H9 (cell line): ENCODE results near the gene EPB41. TPM values are rescaled to one million over a fixed set of nuclear protein-coding genes. Genes with fewer than 3 reads are reported as not detected.

Source experiments
- DNase-seq: peaks from one replicate; pipeline ENCODE4 v3.0.0-alpha.2; 2017
- H2AFZ ChIP-seq: one replicate; pipeline ENCODE4 v1.6.1; 2013; ENCODE audit warnings: mild to moderate bottlenecking, low read length, control low read depth, moderate library complexity
- H2AK5ac ChIP-seq: 2 replicates; pipeline ENCODE4 v1.6.1; 2013; ENCODE audit warnings: low read length, control low read depth, mixed read lengths; ENCODE audit not compliant: insufficient read length
- H2BK120ac ChIP-seq: one replicate; pipeline ENCODE4 v1.6.1; 2013; ENCODE audit warnings: low read depth, mild to moderate bottlenecking, low read length, control low read depth, inconsistent platforms; ENCODE audit not compliant: poor library complexity, severe bottlenecking
- H2BK12ac ChIP-seq: 2 replicates; pipeline ENCODE4 v1.6.1; 2013; ENCODE audit warnings: low read length, control low read depth, mixed read lengths, low read depth; ENCODE audit not compliant: insufficient read length
- H2BK15ac ChIP-seq: 2 replicates; pipeline ENCODE4 v1.6.1; 2013; ENCODE audit warnings: low read depth, low read length, control low read depth
- H2BK20ac ChIP-seq: one replicate; pipeline ENCODE4 v1.6.1; 2013; ENCODE audit warnings: low read depth, mild to moderate bottlenecking, low read length, control low read depth, inconsistent platforms; ENCODE audit not compliant: poor library complexity, severe bottlenecking
- H2BK5ac ChIP-seq: 2 replicates; pipeline ENCODE4 v1.6.1; 2013; ENCODE audit warnings: low read length, control low read depth, mixed read lengths; ENCODE audit not compliant: insufficient read length
- H3K14ac ChIP-seq: 2 replicates; pipeline ENCODE4 v1.6.1; 2013; ENCODE audit warnings: low read length, control low read depth; ENCODE audit not compliant: insufficient read depth
- H3K18ac ChIP-seq: 2 replicates; pipeline ENCODE4 v1.6.1; 2013; ENCODE audit warnings: low read depth, mild to moderate bottlenecking, mixed read lengths, low read length, control low read depth; ENCODE audit not compliant: insufficient read length
- H3K23ac ChIP-seq: 2 replicates; pipeline ENCODE4 v1.6.1; 2013; ENCODE audit warnings: low read length, control low read depth, mixed read lengths, low read depth; ENCODE audit not compliant: insufficient read length
- H3K23me2 ChIP-seq: 2 replicates; pipeline ENCODE4 v1.6.1; 2013; ENCODE audit warnings: low read depth, mild to moderate bottlenecking, mixed read lengths, low read length, control low read depth; ENCODE audit not compliant: insufficient read length, poor library complexity, severe bottlenecking
- H3K27ac ChIP-seq: 2 replicates; pipeline ENCODE4 v1.5.1; 2013; ENCODE audit warnings: low read length, control low read depth, mixed read lengths, low read depth; ENCODE audit not compliant: insufficient read length
- H3K27me3 ChIP-seq: 2 replicates; pipeline ENCODE4 v1.6.1; 2013; ENCODE audit warnings: low read length, control low read depth, inconsistent platforms; ENCODE audit not compliant: insufficient read depth
- H3K4ac ChIP-seq: 2 replicates; pipeline ENCODE4 v1.6.1; 2013; ENCODE audit warnings: low read depth, mild to moderate bottlenecking, control low read depth, inconsistent platforms, low read length, moderate library complexity
- H3K4me1 ChIP-seq: 2 replicates; pipeline ENCODE4 v1.6.1; 2013; ENCODE audit warnings: low read length, control low read depth, inconsistent platforms; ENCODE audit not compliant: insufficient read depth
- H3K4me2 ChIP-seq: 2 replicates; pipeline ENCODE4 v1.6.1; 2013; ENCODE audit warnings: low read length, control low read depth, mixed read lengths; ENCODE audit not compliant: insufficient read length, insufficient read depth
- H3K56ac ChIP-seq: 2 replicates; pipeline ENCODE4 v1.6.1; 2013; ENCODE audit warnings: low read depth, mild to moderate bottlenecking, mixed read lengths, low read length, control low read depth; ENCODE audit not compliant: insufficient read length
- H3K79me1 ChIP-seq: 2 replicates; pipeline ENCODE4 v1.6.1; 2013; ENCODE audit warnings: low read depth, mild to moderate bottlenecking, moderate library complexity, low read length, control low read depth, inconsistent platforms; ENCODE audit not compliant: insufficient read depth, poor library complexity, severe bottlenecking
- H3K79me2 ChIP-seq: 2 replicates; pipeline ENCODE4 v1.6.1; 2013; ENCODE audit warnings: low read length, control low read depth, inconsistent platforms; ENCODE audit not compliant: insufficient read depth
- H3K9ac ChIP-seq: 2 replicates; pipeline ENCODE4 v1.6.1; 2013; ENCODE audit warnings: low read length, control low read depth, mixed read lengths; ENCODE audit not compliant: insufficient read length; ENCODE audit errors: extremely low read depth
- H3K9me3 ChIP-seq: one replicate; pipeline ENCODE4 v1.6.1; 2013; ENCODE audit warnings: low read depth, low read length, inconsistent platforms; ENCODE audit not compliant: control insufficient read depth
- H3T11ph ChIP-seq: one replicate; pipeline ENCODE4 v1.6.1; 2013; ENCODE audit warnings: mild to moderate bottlenecking, low read length, control low read depth, inconsistent platforms
- H4K20me1 ChIP-seq: one replicate; pipeline ENCODE4 v1.6.1; 2013; ENCODE audit not compliant: control insufficient read depth, insufficient read length, insufficient read depth
- H4K5ac ChIP-seq: 2 replicates; pipeline ENCODE4 v1.6.1; 2013; ENCODE audit warnings: low read depth, mild to moderate bottlenecking, mixed read lengths, low read length, control low read depth; ENCODE audit not compliant: insufficient read length
- H4K8ac ChIP-seq: replicated peaks from 2 replicates; pipeline ENCODE4 v1.6.1; 2013; ENCODE audit warnings: low read length, control low read depth, mixed read lengths, low read depth; ENCODE audit not compliant: insufficient read length
- H4K91ac ChIP-seq: 2 replicates; pipeline ENCODE4 v1.6.1; 2013; ENCODE audit warnings: low read depth, mild to moderate bottlenecking, moderate library complexity, mixed read lengths, low read length, control low read depth; ENCODE audit not compliant: insufficient read length
- H3K27ac Mint-ChIP-seq, 3 experiments: 2 replicates in 2 of 3; 3 replicates in 1 of 3; pipeline ENCODE4 v1.8.0; 2020 to 2021; ENCODE audit warnings: mixed read lengths in 3 of 3, mild to moderate bottlenecking in 1 of 3, moderate library complexity in 1 of 3
- H3K27me3 Mint-ChIP-seq: 2 replicates; pipeline ENCODE4 v1.8.0; 2021; ENCODE audit warnings: low read depth, mild to moderate bottlenecking, moderate library complexity, mixed read lengths
- H3K36me3 Mint-ChIP-seq, 3 experiments: 2 replicates in 2 of 3; 3 replicates in 1 of 3; pipeline ENCODE4 v1.8.0; 2020 to 2021; ENCODE audit warnings: low read depth in 3 of 3, mixed read lengths in 3 of 3; ENCODE audit not compliant: insufficient read depth in 1 of 3
- H3K4me1 Mint-ChIP-seq, 2 experiments: 2 replicates each; pipeline ENCODE4 v1.8.0; 2020; ENCODE audit warnings: mixed read lengths in 2 of 2
- H3K4me3 Mint-ChIP-seq, 2 experiments: 2 replicates in 1 of 2; 3 replicates in 1 of 2; pipeline ENCODE4 v1.8.0; 2020 to 2021; ENCODE audit warnings: mild to moderate bottlenecking in 2 of 2, mixed read lengths in 2 of 2, moderate library complexity in 1 of 2
- H3K9me3 Mint-ChIP-seq, 2 experiments: 2 replicates in 1 of 2; 3 replicates in 1 of 2; pipeline ENCODE4 v1.8.0; 2020; ENCODE audit warnings: mild to moderate bottlenecking in 2 of 2, mixed read lengths in 2 of 2, moderate library complexity in 1 of 2
- WGBS: extraction: QIAGEN DNeasy Blood & Tissue Kit; methylation state at CpG from one replicate; pipeline ENCODE4 v1.1.7; 2013; ENCODE audit warnings: missing lambda C conversion rate, low lambda C conversion rate, mixed read lengths; ENCODE audit not compliant: insufficient read length; ENCODE audit errors: extremely low coverage; 5-methylcytosine and 5-hydroxymethylcytosine counted together
- total RNA-seq: library from RNA; stranded (reverse); gene quantifications from 2 replicates; pipeline ENCODE4 v1.2.1, GENCODE V29; 2021
- TF ChIP-seq, protein P1 (sequence below): fragments of 200-600 bp; sonication (generic); conservative IDR thresholded peaks from 3 replicates; pipeline ENCODE4 v1.8.0; 2021; ENCODE audit warnings: antibody characterized with exemption, mild to moderate bottlenecking

Gene EPB41
- total RNA-seq, 1 experiment from 2014 or later, result 75.4 TPM

DNA sequence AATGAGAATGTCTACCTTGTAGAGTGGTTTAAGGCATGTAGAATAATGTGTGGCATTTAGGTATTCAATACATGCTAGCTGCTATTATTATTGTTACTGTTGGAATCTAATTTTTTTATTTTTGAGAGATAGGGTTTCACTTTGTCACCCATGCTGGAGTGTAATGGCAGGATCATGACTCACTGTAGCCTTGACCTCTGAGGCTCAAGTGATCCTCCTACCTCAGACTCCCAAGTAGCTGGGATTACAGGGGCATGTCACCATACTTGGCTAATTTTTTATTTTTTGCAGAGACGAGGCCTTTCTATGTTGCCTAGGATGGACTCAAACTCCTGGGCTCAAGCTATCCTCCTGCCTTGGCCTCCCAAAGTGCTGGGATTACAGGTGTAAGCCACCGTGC lies 61.9 kb downstream of the EPB41 start:
- Histone ChIP-seq H2BK5ac (no peak overlapping the region), H3K14ac (no peak overlapping the region), H4K20me1 (no peaks in the 10 kb centered on the region), H3K27ac (no peak overlapping the region), H2BK20ac (no peak overlapping the region), H4K8ac (no peak overlapping the region), H3K23me2 (no peaks in the 10 kb centered on the region), H2AFZ (no peak overlapping the region), H3K56ac (no peak overlapping the region), H3K27me3 (no peaks in the 10 kb centered on the region), H3K4me1 (no peaks in the 10 kb centered on the region; the same call in 1 of the 2 replicates), H3K23ac (no peak overlapping the region), H3K79me1 (no peaks in the 10 kb centered on the region), H3K9me3 (no peaks in the 10 kb centered on the region), H3T11ph (no peak overlapping the region), H4K5ac (no peak overlapping the region), H4K91ac (no peak overlapping the region), H3K4ac (no peak overlapping the region), H2BK12ac (no peak overlapping the region), H2AK5ac (no peak overlapping the region), H2BK120ac (no peak overlapping the region), H3K4me2 (no peak overlapping the region), H3K79me2 (no peaks in the 10 kb centered on the region), H3K9ac (no peak overlapping the region), H3K18ac (no peak overlapping the region), H2BK15ac (no peak overlapping the region)
- WGBS, result no CpG with 5 or more reads among the region's 2 CpGs
- H3K36me3 Mint-ChIP-seq, result no peaks in the 10 kb centered on the region
- H3K27me3 Mint-ChIP-seq, result no peaks in the 10 kb centered on the region
- no peak overlapping the region for H3K4me3 Mint-ChIP-seq
- TF ChIP-seq, protein P1, sequence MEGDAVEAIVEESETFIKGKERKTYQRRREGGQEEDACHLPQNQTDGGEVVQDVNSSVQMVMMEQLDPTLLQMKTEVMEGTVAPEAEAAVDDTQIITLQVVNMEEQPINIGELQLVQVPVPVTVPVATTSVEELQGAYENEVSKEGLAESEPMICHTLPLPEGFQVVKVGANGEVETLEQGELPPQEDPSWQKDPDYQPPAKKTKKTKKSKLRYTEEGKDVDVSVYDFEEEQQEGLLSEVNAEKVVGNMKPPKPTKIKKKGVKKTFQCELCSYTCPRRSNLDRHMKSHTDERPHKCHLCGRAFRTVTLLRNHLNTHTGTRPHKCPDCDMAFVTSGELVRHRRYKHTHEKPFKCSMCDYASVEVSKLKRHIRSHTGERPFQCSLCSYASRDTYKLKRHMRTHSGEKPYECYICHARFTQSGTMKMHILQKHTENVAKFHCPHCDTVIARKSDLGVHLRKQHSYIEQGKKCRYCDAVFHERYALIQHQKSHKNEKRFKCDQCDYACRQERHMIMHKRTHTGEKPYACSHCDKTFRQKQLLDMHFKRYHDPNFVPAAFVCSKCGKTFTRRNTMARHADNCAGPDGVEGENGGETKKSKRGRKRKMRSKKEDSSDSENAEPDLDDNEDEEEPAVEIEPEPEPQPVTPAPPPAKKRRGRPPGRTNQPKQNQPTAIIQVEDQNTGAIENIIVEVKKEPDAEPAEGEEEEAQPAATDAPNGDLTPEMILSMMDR, result no peak
- no peaks in the 10 kb centered on the region for H3K9me3 Mint-ChIP-seq
- peaks cover 20 to 21% of the 10 kb centered on the region in 2 experiments for H3K4me1 Mint-ChIP-seq
- peak overlapping the region in 1 of 3 experiments; percentile 46; a peak in 1 of 7 replicates for H3K27ac Mint-ChIP-seq
- no peak for DNase-seq
